ENCODE results near the gene LHCGR. TPM values are rescaled to one million over a fixed set of nuclear protein-coding genes. Genes with fewer than 3 reads are reported as not detected.
A peak's percentile ranks its signal among the peaks of the same experiment; 100 is the strongest.

LHCGR gene
- total and polyA plus RNA-seq, 2 of the 4 experiments (the other 2 are of a cell fraction): 0.10 to 0.18 TPM

- no peak overlapping the region for H3K4me2 ChIP-seq (ENCODE audit: low read depth, low read length)
- in situ Hi-C loops (cut with MboI; ENCODE audit: low sequenced_read_pairs) (loop anchor here (10.0 kb wide), 1 partner anchor 145 kb away; no protein-coding TSS in a partner anchor), intact Hi-C loops (cut with micrococcal nuclease) (loop anchor here (10.0 kb wide), 1 partner anchor 235 kb away; no protein-coding TSS in a partner anchor), dilution Hi-C loops (cut with HindIII; ENCODE audit: low sequenced_read_pairs, unreplicated experiment) (no loop called here)
- no peaks in the 10 kb centered on the region for H4K20me1 ChIP-seq (ENCODE audit: insufficient read depth, low read length)
- H3K14ac ChIP-seq (replicated peaks; ENCODE audit: low read depth, low read length): no peak overlapping the region
- H3K27me3 ChIP-seq (ENCODE audit: control insufficient read depth, insufficient read depth, low read length): no peaks in the 10 kb centered on the region
- no CpG with 5 or more reads among the region's 7 CpGs for WGBS, 2 experiments (ENCODE audit: extremely low coverage in 2 of 2, insufficient read length in 1 of 2)
- DNase-seq (no peak), ATAC-seq (ENCODE audit: low read depth) (no peak)
- peak overlapping the region; percentile 21; the same call in 1 of the 2 replicates for H2AK5ac ChIP-seq (ENCODE audit: low read depth, low read length)
- H2AK9ac ChIP-seq (replicated peaks; ENCODE audit: low read depth, low read length, poor library complexity): no peak overlapping the region
- peak overlapping the region; percentile 24; the same call in 1 of the 2 replicates for H2BK120ac ChIP-seq (ENCODE audit: low read depth, low read length)
- H3K79me1 ChIP-seq (ENCODE audit: low read depth in 1 of 2, low read length in 2 of 2): no peaks in the 10 kb centered on the region
- peaks cover 2% of the 10 kb centered on the region; the same call in 1 of the 2 replicates for H3K9me3 ChIP-seq (ENCODE audit: control insufficient read depth, insufficient read depth, low read length)
- H3K4me3 ChIP-seq (ENCODE audit: insufficient read depth, low read depth, low read length): no peak overlapping the region
- no peak overlapping the region for H2BK5ac ChIP-seq (ENCODE audit: low read depth, low read length, poor library complexity, severe bottlenecking)
- CTCF ChIA-PET: no interaction called here
- H3K18ac ChIP-seq (ENCODE audit: low read depth, low read length): peak overlapping the region; percentile 28
- H4K8ac ChIP-seq (ENCODE audit: low read depth in 2 of 2, low read length in 2 of 2): no peak overlapping the region
- H4K91ac ChIP-seq (ENCODE audit: insufficient read depth, low read depth, low read length): no peak overlapping the region
- peak overlapping the region; percentile 8; the same call in 1 of the 2 replicates for H2BK20ac ChIP-seq (ENCODE audit: low read depth, low read length)
- H3K36me3 ChIP-seq (ENCODE audit: control insufficient read depth, insufficient read depth, low read length): no peaks in the 10 kb centered on the region
- POLR2A ChIA-PET (ENCODE audit: unreplicated experiment): no interaction called here
- no peak overlapping the region for H3K56ac ChIP-seq (ENCODE audit: extremely low read depth, insufficient read depth, low read length)
- no peak overlapping the region for H3K9ac ChIP-seq (ENCODE audit: low read depth, low read length)
- H3K4me1 ChIP-seq (ENCODE audit: control insufficient read depth, insufficient read depth, low read length): peaks cover 14% of the 10 kb centered on the region
- H3K9me1 ChIP-seq (ENCODE audit: insufficient read depth, low read length): peaks cover 10% of the 10 kb centered on the region
- no peak overlapping the region for H3K23ac ChIP-seq (ENCODE audit: low read depth, low read length)
- no peak overlapping the region for H3K27ac ChIP-seq (ENCODE audit: insufficient read depth, low read length)
- no peak overlapping the region; the same call in 2 of the 3 replicates for H2BK15ac ChIP-seq (ENCODE audit: low read depth, low read length)
- no peak overlapping the region for H2AFZ ChIP-seq (replicated peaks; ENCODE audit: low read length, poor library complexity)
- TF ChIP-seq CHD1 (IDR thresholded peaks at IDR 0.05; ENCODE audit: low read depth, low read length): no peak
- no peak for TF ChIP-seq ELK1 (IDR thresholded peaks at IDR 0.05; ENCODE audit: borderline replicate concordance, low read depth, low read length)
- TF ChIP-seq FOS (IDR thresholded peaks at IDR 0.05; ENCODE audit: low read depth, low read length): no peak
- no peak for TF ChIP-seq USF2 (IDR thresholded peaks at IDR 0.05; ENCODE audit: low read depth, low read length)
- TF ChIP-seq BHLHE40 (IDR thresholded peaks at IDR 0.05; ENCODE audit: low read depth, low read length): no peak
- TF ChIP-seq CEBPB (IDR thresholded peaks at IDR 0.05; ENCODE audit: low read depth, low read length): no peak
- no peak for TF ChIP-seq SMC3 (IDR thresholded peaks at IDR 0.05; ENCODE audit: low read depth, low read length)
- TF ChIP-seq MAFK (IDR thresholded peaks at IDR 0.05; ENCODE audit: low read depth, low read length): no peak
- TF ChIP-seq NFE2L2 (IDR thresholded peaks at IDR 0.05; ENCODE audit: low read depth, low read length): no peak
- no peak for TF ChIP-seq MXI1 (IDR thresholded peaks at IDR 0.05; ENCODE audit: borderline replicate concordance, low read depth, low read length)
- no peak for TF ChIP-seq RAD21 (IDR thresholded peaks at IDR 0.05; ENCODE audit: low read length)
- no peak for TF ChIP-seq CTCF (conservative IDR thresholded peaks at IDR 0.05; ENCODE audit: low read depth, low read length)
- no peak for TF ChIP-seq RCOR1 (IDR thresholded peaks at IDR 0.05; ENCODE audit: insufficient replicate concordance, low read length)
- no peak for TF ChIP-seq POLR2A (IDR thresholded peaks at IDR 0.05; ENCODE audit: low read depth, low read length)
- peak overlapping the region; percentile 20; the same call in 1 of the 2 replicates for H3K4ac ChIP-seq (ENCODE audit: low read depth, low read length)
- H4K5ac ChIP-seq (ENCODE audit: low read depth, low read length): peak overlapping the region; percentile 39; the same call in 1 of the 2 replicates
- no TSS peak for BruUV-seq (replicated peaks)
Measured at GRCh38 chr2:48709096-48710034, 46.2 kb downstream of the LHCGR start.
